HG02759 (cell line): ENCODE data around the gene GPX3.

Experiments used
- ATAC-seq: cut with Tn5 transposase; IDR thresholded peaks from one replicate; pipeline ENCODE4 v1.9.1; 2021; ENCODE audit warnings: mild to moderate bottlenecking, moderate library complexity; ENCODE audit not compliant: unreplicated experiment

Gene GPX3

GRCh38 chr5:151056379-151057325 lies 36.3 kb downstream of the GPX3 start:
- ATAC-seq, result no peak

- ATAC-seq, result no peak
These were observed 37.9 kb downstream of the GPX3 start for GRCh38 chr5:151058301-151058700.

- no peak for ATAC-seq
These were observed 38.6 kb downstream of the GPX3 start for GRCh38 chr5:151058891-151059489.

- ATAC-seq, result no peak
These were observed 40.4 kb downstream of the GPX3 start for GRCh38 chr5:151060742-151061141.

- ATAC-seq, result no peak
These were observed 42.2 kb downstream of the GPX3 start for GRCh38 chr5:151062405-151063141.

GRCh38 chr5:151063142-151063989 lies 43.0 kb downstream of the GPX3 start:
- ATAC-seq, result no peak

- no peak for ATAC-seq
These were observed 44.6 kb downstream of the GPX3 start for GRCh38 chr5:151064916-151065499.

GRCh38 chr5:151065609-151066008 lies 45.2 kb downstream of the GPX3 start:
- ATAC-seq, result no peak

GRCh38 chr5:151066920-151067319 lies 46.5 kb downstream of the GPX3 start:
- no peak for ATAC-seq

GRCh38 chr5:151067632-151068432 lies 47.4 kb downstream of the GPX3 start:
- no peak for ATAC-seq

- peak; percentile 66 for ATAC-seq
These were observed 48.2 kb downstream of the GPX3 start for GRCh38 chr5:151068433-151069197.

- no peak for ATAC-seq
These were observed 50.1 kb downstream of the GPX3 start for GRCh38 chr5:151070449-151070848.

GRCh38 chr5:151071021-151071420 lies 50.6 kb downstream of the GPX3 start:
- no peak for ATAC-seq

GRCh38 chr5:151071848-151072629 lies 51.6 kb downstream of the GPX3 start:
- no peak for ATAC-seq

GRCh38 chr5:151072630-151073025 lies 52.2 kb downstream of the GPX3 start:
- ATAC-seq, result no peak

- ATAC-seq, result no peak
These were observed 52.9 kb downstream of the GPX3 start for GRCh38 chr5:151073280-151073679.

- ATAC-seq, result no peak
These were observed 54.2 kb downstream of the GPX3 start for GRCh38 chr5:151074557-151074956.
